ENCODE data around the gene CIB1.
A peak's percentile ranks its signal among the peaks of the same experiment; 100 is the strongest.

Gene CIB1

DNA sequence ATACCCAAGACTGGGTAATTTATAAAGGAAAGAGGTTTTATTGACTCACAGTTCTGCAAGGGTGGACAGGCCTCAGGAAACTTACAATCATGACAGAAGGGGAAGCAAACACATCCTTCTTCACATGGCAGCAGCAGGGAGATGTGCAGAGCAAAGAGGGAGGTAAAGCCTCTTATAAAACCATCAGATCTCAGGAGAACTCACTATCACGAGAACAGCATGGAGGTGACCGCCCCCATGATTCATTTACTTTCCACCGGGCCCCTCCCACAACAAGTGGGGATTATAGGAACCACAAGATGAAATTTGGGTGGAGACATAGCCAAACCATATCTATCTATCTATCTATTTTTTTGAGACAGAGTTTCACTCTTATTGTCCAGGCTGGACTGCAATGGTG is 5.6 kb upstream of the CIB1 start:
- DNase-seq = no peak

DNA sequence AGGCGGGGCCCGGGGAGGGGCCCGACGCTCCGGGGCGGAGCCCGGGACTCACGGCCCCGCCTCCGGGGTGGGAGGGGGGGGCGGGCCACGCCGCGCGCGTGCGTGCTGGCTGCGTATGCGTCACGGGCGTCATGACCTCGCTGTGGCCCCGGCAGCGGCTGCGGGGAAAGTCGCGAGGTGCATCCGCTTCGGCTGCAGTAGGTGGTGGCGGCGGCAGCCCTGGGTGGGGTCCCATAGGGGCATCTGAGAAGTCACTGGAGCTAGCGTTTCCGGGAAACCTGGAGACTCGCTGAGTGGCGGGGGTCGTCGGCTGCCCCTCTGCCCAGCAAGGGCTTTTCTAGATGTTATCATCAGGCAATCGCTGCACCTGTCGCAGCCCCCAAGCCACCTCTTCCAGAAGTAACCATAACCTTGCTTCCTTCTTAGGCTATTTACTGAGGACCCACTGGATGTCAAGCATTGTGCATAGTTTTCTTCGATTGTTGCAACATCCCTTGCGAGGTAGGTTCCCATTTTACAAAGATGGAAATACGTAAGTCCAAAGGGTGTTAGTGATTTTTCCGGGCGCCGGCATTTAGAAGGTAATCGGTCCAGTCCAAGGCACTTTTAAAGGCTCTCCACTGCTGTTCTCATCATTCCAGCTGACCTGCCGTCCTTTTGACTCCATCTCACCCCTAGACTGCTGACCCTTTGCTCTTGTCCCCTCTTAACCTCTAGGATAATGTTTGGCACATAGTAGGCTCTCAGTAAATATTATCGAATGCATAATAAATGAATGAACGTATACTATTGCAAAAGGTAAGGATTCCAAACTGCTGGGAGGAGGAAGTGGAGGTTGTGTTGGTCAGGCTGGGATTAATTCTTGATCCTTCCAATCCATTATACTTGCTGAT is 601 bp upstream of the CIB1 start, which contains the start of gene GDPGP1:
TSS of gene GDPGP1 (plus strand) at position 114 of the 893 bp plus-strand sequence. CDS start 6,700 bp downstream, outside the sequence.
- DNase-seq = no peak

DNA sequence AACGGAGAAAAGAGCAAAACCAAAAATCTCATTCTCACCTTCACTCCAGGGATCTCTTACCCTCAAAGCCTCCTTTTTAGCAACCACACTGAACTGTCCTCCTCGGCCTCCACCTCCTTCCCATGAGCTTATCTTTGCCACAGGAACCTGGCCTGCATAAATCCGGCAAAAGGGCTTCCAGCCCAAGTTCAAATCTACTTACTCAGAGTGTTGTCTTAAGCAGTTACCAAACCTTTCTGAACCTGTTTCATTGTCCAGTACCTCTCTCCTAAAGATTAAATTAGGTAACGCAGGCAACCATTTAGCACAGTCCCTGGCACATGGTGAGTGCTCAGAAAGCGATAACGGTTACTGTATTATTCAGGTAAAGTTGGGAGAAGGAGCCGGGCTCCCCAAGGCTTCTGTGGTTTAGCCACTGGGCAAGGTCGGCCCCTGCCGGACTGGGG is 777 bp downstream of the CIB1 start:
- no peak for DNase-seq

DNA sequence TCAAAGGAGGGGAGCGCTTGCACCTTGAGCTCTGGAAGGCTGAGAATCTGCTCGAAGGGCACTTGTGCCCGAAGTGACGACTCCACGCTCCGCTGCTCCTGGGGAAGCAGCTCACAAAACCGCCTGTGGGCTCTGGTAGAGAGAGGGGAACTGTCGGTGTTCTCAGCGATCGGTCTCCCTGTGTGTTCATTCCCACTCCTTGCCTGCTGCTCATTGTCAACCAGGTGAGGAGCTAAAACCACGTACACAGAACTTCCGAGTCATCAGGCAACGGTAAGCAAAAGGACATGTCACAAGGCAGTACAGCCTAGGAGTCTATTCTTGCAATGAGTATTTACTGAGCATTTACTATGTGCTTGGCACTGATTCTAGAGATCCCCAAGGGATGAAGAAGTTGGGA is 1.5 kb downstream of the CIB1 start:
- DNase-seq = no peak

DNA sequence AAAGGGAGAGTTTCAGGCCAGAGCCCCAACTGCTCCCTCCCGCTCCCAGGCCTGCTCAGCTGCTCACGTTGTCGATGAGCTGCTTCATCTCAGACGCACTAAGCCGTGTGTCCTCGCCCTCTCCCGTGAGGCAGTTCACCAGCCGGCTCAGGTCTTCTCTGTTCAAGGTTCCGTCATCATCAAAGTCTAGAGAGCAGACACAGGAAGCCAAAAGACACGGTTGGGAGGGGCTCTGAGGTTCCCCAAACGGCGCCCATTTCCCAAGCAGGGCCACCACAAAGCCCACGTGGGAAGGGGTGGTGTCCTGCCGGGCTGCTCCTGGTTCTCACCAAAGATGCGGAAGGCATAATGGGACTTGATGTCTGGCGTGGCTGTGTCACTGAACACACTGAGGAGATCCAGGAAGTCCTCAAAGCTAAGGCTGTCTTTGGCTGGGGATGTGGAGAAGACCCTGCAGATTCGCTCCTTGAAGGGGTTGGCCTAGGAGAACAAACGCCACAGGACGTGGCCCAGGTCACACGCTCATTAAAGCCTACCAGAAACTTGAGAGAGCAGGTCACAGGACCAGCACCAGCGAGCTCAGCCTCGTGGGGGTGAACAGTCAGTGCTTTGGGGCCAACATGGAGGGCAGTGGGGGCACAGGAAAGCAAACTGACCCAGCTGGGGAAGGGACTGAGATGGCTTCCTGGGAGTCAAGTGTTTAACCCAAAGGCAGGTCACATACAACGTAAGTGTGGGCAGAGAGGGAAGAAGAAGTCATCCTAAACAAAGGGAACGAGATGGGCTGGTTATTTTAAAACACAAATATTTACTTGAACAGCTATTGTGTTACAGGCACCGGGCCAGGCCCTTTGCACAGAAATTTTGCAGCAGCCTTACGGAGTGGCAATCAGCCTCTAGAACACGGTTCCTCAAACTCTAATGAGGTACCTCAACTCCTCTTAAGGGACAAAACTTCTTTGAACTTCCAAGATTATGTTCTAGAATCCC is 2.4 kb downstream of the CIB1 start:
- peak; percentile 90 for DNase-seq

DNA sequence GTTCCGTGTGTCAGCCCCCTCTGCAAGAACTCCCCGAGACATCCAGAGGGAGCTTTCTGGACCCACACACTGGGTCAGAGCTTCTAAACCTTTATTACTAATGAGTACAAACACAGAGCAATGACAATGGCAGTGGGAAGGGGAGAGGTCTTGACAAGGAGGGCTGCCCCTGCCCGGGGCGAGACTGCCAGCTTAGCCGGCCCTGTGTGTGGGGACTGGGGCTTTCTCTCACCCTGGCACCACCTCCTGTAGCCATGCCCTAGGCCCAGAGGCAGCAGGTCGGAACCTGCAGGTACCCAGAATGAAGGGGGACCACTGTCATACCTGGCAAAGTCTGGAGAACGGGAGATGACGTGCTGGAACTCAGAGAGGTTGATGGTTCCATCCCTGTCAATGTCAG is 3.1 kb downstream of the CIB1 start:
- DNase-seq = no peak

DNA sequence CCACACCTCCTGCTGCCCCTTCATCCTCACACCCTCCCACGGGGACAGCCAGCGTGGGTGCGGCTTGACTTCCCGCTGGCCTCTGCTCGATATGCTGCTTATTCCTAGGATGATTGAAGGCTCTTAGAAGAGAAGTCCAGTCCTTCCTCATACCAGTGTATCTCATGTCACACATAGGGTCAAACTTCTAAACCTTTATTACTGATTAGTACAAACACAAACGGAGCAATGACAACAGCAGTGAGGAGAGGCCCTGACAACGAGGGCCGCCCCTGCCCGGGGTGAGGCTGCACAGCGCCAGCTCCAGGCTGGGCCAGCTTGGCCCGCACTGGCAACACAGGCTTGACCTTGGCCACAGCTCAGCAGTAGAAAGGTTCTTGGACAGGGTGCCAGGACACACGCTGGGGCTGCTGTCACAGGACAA is 3.7 kb downstream of the CIB1 start:
- DNase-seq = no peak

DNA sequence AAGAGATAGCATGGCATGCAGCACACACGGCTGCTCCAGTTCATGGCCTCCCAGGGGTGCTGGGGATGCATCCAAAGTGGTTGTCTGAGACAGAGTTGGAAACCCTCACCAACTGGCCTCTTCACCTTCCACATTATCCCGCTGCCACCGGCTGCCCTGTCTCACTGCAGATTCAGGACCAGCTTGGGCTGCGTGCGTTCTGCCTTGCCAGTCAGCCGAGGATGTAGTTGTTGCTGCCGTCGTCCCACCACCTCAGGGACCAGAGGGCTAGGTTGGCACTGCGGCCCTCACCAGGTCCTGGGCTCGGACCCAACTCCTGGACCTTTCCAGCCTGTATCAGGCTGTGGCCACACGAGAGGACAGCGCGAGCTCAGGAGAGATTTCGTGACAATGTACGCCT is 4.8 kb downstream of the CIB1 start:
- no peak for DNase-seq

DNA sequence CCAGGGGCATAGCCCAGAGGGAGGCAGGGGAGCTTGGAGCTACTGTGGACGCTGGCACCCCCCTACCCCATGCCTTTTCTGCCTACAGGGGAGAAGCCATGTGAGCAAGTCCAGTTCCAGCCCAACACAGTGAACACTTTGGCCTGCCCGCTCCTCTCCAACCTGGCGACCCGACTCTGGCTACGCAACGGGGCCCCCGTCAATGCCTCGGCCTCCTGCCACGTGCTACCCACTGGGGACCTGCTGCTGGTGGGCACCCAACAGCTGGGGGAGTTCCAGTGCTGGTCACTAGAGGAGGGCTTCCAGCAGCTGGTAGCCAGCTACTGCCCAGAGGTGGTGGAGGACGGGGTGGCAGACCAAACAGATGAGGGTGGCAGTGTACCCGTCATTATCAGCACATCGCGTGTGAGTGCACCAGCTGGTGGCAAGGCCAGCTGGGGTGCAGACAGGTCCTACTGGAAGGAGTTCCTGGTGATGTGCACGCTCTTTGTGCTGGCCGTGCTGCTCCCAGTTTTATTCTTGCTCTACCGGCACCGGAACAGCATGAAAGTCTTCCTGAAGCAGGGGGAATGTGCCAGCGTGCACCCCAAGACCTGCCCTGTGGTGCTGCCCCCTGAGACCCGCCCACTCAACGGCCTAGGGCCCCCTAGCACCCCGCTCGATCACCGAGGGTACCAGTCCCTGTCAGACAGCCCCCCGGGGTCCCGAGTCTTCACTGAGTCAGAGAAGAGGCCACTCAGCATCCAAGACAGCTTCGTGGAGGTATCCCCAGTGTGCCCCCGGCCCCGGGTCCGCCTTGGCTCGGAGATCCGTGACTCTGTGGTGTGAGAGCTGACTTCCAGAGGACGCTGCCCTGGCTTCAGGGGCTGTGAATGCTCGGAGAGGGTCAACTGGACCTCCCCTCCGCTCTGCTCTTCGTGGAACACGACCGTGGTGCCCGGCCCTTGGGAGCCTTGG is 5.6 kb downstream of the CIB1 start:
- DNase-seq = no peak

DNA sequence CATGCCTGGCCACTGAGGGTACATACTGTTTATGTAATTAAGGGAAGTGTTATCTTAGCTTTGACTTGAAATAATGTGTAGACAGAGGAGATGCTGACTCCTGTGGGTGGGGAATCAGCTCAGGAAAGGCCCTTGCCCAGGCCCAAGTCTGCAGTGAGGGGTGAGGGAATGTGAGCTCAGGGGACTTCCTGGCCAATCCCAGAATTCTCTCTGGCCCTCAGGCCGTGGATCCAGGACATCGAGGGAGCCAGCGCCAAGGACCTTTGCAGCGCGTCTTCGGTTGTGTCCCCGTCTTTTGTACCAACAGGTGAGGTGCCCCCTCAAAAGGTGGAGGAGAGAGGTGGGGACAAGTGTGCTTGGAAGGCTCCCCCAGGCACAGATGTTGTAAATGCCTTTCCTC is 6.4 kb downstream of the CIB1 start:
- DNase-seq = no peak

DNA sequence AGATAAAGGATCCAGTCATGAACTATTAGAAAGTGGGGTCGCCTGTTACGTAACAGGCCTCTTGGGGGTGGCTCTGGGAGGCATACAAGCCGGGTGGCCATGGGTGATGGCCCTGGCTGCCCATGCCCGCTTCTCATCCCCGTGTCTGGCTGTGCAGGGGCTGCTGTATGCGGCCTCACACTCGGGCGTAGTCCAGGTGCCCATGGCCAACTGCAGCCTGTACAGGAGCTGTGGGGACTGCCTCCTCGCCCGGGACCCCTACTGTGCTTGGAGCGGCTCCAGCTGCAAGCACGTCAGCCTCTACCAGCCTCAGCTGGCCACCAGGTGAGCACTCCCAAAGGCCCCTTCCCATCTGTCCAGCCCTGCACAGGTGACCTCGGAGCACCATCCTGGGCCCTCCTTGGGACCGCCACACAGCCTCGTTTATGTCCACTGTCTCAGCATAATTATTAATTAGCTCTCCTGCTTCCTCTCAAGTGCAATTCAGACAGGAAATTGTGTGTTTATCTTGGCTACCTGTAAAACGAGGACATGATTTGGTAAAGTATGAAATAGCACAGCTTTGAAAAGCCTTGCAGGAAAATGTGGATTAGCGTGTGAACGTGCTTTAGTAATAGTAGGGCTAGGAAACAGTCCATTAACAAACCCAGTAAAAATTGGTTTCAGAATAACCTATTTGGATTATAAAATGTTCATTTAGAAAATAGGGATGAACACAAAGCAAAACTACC is 8.1 kb downstream of the CIB1 start:
- DNase-seq = no peak

DNA sequence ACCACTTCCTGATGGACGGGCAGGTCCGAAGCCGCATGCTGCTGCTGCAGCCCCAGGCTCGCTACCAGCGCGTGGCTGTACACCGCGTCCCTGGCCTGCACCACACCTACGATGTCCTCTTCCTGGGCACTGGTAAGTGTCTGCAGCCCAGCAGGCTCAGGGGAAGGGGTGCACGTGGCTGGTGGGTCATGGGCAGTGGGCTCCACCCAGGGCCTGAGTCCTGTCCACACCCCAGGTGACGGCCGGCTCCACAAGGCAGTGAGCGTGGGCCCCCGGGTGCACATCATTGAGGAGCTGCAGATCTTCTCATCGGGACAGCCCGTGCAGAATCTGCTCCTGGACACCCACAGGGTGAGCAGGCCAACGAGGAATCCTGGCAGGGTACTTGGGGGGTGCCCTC is 8.7 kb downstream of the CIB1 start:
- no peak for DNase-seq

DNA sequence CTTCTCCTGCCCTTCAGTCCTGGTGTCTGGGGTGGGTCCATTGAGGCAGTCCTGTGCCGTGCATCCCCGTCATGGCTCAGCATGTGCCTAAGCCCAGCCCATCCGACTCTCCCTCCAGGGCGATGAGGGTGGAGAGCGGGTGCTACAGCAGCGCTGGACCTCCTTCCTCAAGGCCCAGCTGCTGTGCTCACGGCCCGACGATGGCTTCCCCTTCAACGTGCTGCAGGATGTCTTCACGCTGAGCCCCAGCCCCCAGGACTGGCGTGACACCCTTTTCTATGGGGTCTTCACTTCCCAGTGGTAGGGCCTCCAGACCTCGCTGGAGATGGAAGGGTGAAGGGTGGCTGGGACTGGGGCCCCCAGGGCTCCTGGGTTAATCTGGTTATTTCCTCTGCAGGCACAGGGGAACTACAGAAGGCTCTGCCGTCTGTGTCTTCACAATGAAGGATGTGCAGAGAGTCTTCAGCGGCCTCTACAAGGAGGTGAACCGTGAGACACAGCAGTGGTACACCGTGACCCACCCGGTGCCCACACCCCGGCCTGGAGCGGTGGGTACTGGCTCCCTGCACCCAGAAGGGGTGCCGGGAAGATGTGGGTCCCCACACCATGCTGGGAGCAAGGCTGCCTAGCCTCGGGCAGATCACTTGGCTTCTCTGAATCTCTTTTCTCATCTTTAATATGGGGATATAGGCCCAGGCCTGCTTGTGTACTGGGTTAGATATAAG is 10.1 kb downstream of the CIB1 start:
- DNase-seq = no peak

DNA sequence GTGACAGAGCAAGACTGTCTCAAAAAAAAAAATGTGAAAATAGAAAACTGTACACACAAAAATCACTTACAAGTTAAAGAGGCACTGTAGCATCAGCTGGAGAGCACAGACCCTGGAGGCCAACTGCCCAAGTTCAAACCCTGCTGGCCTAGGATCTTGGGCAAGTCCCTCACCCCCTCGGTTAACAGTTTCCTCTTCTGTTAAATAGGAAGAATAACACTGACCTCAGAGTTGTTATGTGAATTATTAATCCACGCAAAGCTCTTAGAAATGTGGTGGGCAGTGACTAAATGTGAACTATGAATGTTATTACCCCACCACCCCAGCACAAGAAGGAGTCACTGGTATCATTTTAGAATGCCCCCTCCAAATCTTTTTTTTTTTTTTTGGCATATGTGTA is 11.2 kb downstream of the CIB1 start:
- DNase-seq = no peak

DNA sequence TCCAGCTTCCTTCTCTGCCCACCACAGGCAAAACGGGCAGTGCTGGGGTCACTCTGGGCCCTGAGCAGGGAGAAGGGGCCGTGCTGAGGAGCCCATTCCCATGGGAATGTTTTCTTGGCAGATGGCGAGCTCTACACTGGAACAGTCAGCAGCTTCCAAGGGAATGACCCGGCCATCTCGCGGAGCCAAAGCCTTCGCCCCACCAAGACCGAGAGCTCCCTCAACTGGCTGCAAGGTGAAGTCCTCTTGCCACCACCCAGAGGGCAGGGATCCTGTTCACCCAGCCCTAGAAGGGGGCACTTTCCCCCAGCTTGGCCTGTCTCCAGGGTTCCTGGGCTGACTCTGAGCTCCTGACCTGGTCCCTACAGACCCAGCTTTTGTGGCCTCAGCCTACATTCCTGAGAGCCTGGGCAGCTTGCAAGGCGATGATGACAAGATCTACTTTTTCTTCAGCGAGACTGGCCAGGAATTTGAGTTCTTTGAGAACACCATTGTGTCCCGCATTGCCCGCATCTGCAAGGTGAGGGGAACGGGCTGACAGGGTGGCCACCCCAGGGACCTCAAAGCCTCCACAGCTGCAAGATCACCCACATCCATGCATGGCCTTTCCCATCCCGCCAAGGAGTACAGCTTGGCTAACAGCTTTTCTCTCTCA is 12.4 kb downstream of the CIB1 start:
- peak; percentile 42 for DNase-seq

DNA sequence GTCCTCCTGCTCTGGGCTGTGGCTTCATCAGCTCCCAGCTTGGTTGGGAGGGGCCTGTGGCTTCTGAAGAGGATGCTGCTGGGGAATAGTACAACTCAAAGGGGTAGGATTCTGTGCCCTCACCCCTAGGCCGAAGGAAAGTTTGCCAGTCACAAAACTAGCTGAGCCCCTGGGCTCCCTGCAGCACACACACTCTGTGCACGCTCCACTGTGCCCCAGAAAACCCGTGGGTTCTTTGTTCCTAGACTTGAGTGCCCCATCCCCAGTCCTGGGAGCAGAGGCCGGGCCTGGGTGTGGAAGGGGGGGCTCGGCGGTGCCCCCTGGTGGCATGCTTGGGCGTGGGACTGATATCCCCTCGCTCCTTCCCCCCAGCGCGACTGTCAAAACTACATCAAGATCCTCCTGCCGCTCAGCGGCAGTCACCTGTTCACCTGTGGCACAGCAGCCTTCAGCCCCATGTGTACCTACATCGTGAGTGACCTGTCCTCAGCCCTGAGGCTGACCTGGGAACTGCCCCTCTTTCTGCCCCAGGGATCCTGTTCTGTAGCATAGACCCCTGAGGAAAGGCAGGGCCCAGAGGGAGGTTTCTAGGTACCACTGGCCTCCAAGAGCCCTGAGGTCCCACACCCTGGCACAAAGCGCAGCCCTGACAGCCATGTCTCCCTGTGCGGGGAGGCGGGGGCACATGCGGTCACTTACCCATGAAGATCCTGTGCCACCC is 14.2 kb downstream of the CIB1 start:
- peak; percentile 50 for DNase-seq

DNA sequence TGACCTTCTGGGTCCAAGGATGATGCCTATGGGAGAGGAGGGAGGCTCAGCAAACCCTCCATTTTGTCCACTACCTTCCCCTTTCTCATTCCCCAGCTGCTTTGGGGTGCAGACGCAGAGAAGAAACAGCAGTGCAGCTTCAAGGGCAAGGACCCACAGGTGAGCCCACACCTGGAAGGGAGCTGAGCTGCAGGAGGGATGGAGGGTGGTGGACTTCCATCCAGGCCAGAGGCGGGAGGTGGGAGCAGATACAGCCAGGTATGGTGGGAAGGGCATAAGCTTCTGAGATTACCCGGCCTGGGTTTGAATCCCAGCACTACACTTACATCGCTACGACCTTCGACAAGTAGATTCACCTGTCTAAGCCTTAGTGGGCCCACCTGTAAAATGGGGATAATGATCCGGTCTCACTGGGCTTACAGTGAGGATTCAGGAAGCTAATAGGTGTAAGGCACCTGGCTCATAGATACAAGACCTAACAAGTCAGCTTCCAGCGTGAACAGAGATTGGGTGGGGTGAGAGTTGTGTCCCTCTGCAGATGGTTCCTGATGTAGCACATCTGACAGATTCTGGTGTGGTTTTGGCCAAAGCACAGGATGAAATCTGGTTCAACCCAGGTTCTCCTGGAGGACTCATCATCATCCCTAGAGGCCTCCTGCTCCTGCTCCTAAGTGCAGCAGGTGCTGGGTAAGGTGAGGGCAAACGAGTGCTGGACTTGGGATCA is 15.9 kb downstream of the CIB1 start:
- DNase-seq = no peak

DNA sequence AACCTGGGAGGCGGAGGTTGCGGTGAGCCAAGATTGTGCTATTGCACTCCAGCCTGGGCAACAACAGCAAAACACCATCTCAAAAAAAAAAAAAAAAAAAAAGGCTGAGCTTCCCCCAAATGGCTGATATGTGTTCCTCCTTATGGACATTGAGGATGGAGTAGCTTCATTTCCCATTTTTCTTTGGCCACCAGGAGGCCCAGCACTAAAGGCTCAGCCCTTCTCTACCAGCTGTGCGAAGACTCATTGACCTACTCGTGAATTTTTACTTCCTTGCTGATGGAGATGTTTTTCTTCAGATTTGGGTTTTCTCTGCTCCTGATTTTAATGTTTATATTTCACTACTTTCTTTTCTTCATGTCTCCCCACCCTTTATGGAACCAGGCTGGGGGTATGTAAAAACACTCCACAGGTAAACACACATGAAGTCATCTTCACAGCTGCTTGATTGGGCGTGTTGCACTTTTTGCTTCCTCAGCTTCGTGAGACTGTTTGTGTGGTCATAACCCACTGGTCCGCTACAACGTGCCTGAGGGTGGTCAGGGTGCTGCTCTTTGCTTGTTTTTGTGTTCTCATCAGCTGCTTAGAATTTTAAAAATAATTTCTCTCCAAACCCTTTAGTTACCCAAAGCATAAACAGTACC is 19.1 kb downstream of the CIB1 start:
- peak; percentile 65 for DNase-seq

Data from CD4-positive, alpha-beta T cell treated with Interleukin-15 for 1 hour (primary cell).